Endodermal cell (in vitro differentiated cells): ENCODE data around the gene SH3D19. TPM values are rescaled to one million over a fixed set of nuclear protein-coding genes. Genes with fewer than 3 reads are reported as not detected.
"Not testable (repeated sequence)": the region's sequence is repeated elsewhere in the genome, so short reads cannot be mapped to it uniquely, and the experiment has no call there.

Experiments
- DNase-seq: peaks from one replicate; pipeline ENCODE4 v3.0.0-alpha.2; 2017
- H3K27ac ChIP-seq: 2 replicates; pipeline ENCODE4 v1.5.1; 2013; ENCODE audit warnings: mild to moderate bottlenecking, low read depth, low read length, moderate library complexity
- H3K27me3 ChIP-seq: 2 replicates; pipeline ENCODE4 v1.6.1; 2013; ENCODE audit warnings: mild to moderate bottlenecking, low read length, moderate library complexity; ENCODE audit not compliant: insufficient read depth, control insufficient read depth, poor library complexity, severe bottlenecking
- H3K36me3 ChIP-seq: 2 replicates; pipeline ENCODE4 v1.7.0; 2013; ENCODE audit warnings: mild to moderate bottlenecking, low read length, moderate library complexity; ENCODE audit not compliant: control insufficient read depth, insufficient read depth
- H3K4me1 ChIP-seq: one replicate; pipeline ENCODE4 v1.7.0; 2013; ENCODE audit warnings: low read length; ENCODE audit not compliant: control insufficient read depth, insufficient read depth
- H3K4me3 ChIP-seq: 2 replicates; pipeline ENCODE4 v1.5.1; 2013; ENCODE audit warnings: mild to moderate bottlenecking, low read length, moderate library complexity
- H3K9ac ChIP-seq: 2 replicates; pipeline ENCODE4 v1.6.1; 2013; ENCODE audit warnings: mild to moderate bottlenecking, low read length, moderate library complexity; ENCODE audit not compliant: poor library complexity, severe bottlenecking; ENCODE audit errors: extremely low read depth
- H3K9me3 ChIP-seq: 2 replicates; pipeline ENCODE4 v1.6.1; 2013; ENCODE audit warnings: mild to moderate bottlenecking, low read length, moderate library complexity; ENCODE audit not compliant: control insufficient read depth
- H3K27ac Mint-ChIP-seq: 2 replicates; pipeline ENCODE4 v1.8.0; 2020; ENCODE audit warnings: mixed read lengths
- H3K27me3 Mint-ChIP-seq: 2 replicates; pipeline ENCODE4 v1.8.0; 2021; ENCODE audit warnings: mild to moderate bottlenecking, mixed read lengths; ENCODE audit not compliant: insufficient read depth
- H3K36me3 Mint-ChIP-seq: 2 replicates; pipeline ENCODE4 v1.8.0; 2020; ENCODE audit warnings: low read depth, mixed read lengths
- H3K4me1 Mint-ChIP-seq: 2 replicates; pipeline ENCODE4 v1.8.0; 2020; ENCODE audit warnings: mixed read lengths
- H3K4me3 Mint-ChIP-seq: 2 replicates; pipeline ENCODE4 v1.8.0; 2020; ENCODE audit warnings: mild to moderate bottlenecking, moderate library complexity, mixed read lengths
- H3K9me3 Mint-ChIP-seq: 2 replicates; pipeline ENCODE4 v1.8.0; 2020; ENCODE audit warnings: mild to moderate bottlenecking, mixed read lengths
- CTCF ChIP-seq: fragments of 200-600 bp; sonication (generic); conservative IDR thresholded peaks from 2 replicates; pipeline ENCODE4 v1.5.0; 2021; ENCODE audit warnings: antibody characterized with exemption, mild to moderate bottlenecking
- WGBS, 2 experiments: methylation state at CpG; one replicate each; pipeline versions ENCODE4 v1.1.5 to v1.1.7; 2013; ENCODE audit warnings: missing lambda C conversion rate in 2 of 2, mixed read lengths in 1 of 2; ENCODE audit not compliant: insufficient coverage in 1 of 2, insufficient read length in 1 of 2; 5-methylcytosine and 5-hydroxymethylcytosine counted together
- total RNA-seq, 2 donors: library from RNA; stranded (reverse); fragmentation: NEBNext Ultra II Directional in 1 of 2; extraction: Animal tissue kit (Norgen Biotek cat#: 25700) in 1 of 2; gene quantifications; 2 replicates in 1 of 2; 3 replicates in 1 of 2; pipeline ENCODE4 v1.2.1, GENCODE V29; 2021

SH3D19 gene
- total RNA-seq, 2 donors from 2014 or later, result 48.8 to 55.6 TPM

- WGBS, 2 experiments, result 92% methylated on average over 2 of the region's 2 CpGs; no CpG with 5 or more reads in 1 of the 2 experiments
- Mint-ChIP-seq H3K4me1 (no peaks in the 10 kb centered on the region), H3K27me3 (no peaks in the 10 kb centered on the region), H3K9me3 (peaks cover 9% of the 10 kb centered on the region), H3K4me3 (no peak overlapping the region), H3K36me3 (peaks cover 20% of the 10 kb centered on the region), H3K27ac (no peak overlapping the region)
- no peak for TF ChIP-seq CTCF
- Histone ChIP-seq H3K36me3 (no peaks in the 10 kb centered on the region), H3K9me3 (peaks cover 9% of the 10 kb centered on the region), H3K9ac (no peak overlapping the region), H3K27me3 (no peaks in the 10 kb centered on the region), H3K27ac (no peak overlapping the region), H3K4me1 (no peaks in the 10 kb centered on the region), H3K4me3 (no peak overlapping the region)
- no peak for DNase-seq
Measured at GRCh38 chr4:151256134-151256533, 69.3 kb downstream of the SH3D19 start.

DNA sequence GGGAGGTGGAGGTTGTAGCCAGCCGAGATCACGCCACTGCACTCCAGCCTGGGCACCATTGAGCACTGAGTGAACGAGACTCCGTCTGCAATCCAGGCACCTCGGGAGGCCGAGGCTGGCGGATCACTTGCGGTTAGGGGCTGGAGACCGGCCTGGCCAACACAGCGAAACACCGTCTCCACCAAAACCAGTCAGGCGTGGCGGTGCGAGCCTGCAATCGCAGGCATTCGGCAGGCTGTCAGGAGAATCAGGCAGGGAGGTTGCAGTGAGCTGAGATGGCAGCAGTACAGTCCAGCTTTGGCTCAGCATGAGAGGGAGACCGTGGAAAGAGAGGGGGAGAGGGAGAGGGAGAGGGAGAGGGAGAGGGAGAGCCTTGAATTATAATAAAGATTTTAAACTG is 69.7 kb downstream of the SH3D19 start:
- H3K9me3 Mint-ChIP-seq, H3K36me3 ChIP-seq, H3K27me3 Mint-ChIP-seq, H3K9ac ChIP-seq, H3K27ac ChIP-seq, H3K27me3 ChIP-seq, H3K4me1 Mint-ChIP-seq, H3K4me3 Mint-ChIP-seq, H3K27ac Mint-ChIP-seq, H3K4me1 ChIP-seq, DNase-seq, H3K4me3 ChIP-seq, H3K9me3 ChIP-seq: not testable (repeated sequence)
- H3K36me3 Mint-ChIP-seq, result peaks cover 20% of the 10 kb centered on the region
- WGBS, 2 experiments, result 92 to 93% methylated on average over 10 to 16 of the region's 17 CpGs

- H3K4me3 Mint-ChIP-seq, H3K27ac ChIP-seq, H3K4me3 ChIP-seq, H3K36me3 ChIP-seq, DNase-seq, H3K4me1 ChIP-seq, H3K27me3 ChIP-seq, H3K9me3 Mint-ChIP-seq, H3K27me3 Mint-ChIP-seq, H3K4me1 Mint-ChIP-seq, H3K9me3 ChIP-seq, H3K27ac Mint-ChIP-seq, H3K9ac ChIP-seq: not testable (repeated sequence)
- 91% methylated on average over 14 of the region's 28 CpGs; no CpG with 5 or more reads in 1 of the 2 experiments for WGBS, 2 experiments
- peaks cover 20% of the 10 kb centered on the region for H3K36me3 Mint-ChIP-seq
Measured at GRCh38 chr4:151255226-151255625, 70.2 kb downstream of the SH3D19 start.

DNA sequence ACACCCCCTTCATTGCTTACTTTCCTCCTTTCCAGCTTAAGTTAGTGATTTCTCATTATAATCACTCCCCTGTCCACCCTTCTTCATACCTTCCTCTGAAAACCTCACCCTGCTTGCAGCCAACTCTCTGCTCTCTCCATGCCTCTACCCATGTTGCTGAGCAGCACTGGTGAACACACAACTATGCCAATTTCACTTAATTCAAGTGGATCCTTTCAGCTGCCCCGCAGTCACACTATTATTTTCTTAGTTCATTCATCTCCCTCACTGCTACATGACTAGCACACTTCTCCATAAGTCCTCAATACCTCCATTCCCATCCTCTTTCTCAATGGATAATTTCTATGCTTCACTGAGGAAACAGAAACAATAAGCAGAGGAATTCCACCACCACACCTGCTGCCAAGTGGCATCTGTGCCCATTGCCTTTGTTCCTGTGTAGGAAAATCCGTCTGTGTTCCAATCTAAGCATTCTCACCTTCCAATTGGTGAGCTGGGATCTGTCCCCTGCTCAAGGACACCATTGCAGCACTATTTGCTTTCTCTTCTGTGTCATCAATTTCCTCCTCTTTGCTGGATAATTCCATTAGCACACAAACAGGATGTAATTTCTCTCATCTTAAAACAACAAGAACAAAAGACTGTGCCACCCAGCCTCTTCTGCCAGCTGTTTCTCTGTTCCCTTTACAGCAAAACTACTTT is 73.7 kb downstream of the SH3D19 start:
- no peak for DNase-seq
- Histone ChIP-seq H3K27me3 (no peaks in the 10 kb centered on the region), H3K4me3 (no peak overlapping the region), H3K9ac (no peak overlapping the region), H3K9me3 (peaks cover 9% of the 10 kb centered on the region), H3K4me1 (no peaks in the 10 kb centered on the region), H3K36me3 (no peaks in the 10 kb centered on the region), H3K27ac (no peak overlapping the region)
- H3K27me3 Mint-ChIP-seq, result no peaks in the 10 kb centered on the region
- no peak overlapping the region for H3K27ac Mint-ChIP-seq
- H3K9me3 Mint-ChIP-seq, result peaks cover 6% of the 10 kb centered on the region
- H3K4me3 Mint-ChIP-seq, result no peak overlapping the region
- H3K4me1 Mint-ChIP-seq, result peaks cover 3% of the 10 kb centered on the region
- H3K36me3 Mint-ChIP-seq, result peaks cover 10% of the 10 kb centered on the region
- 44 to 50% methylated on average over 2 of the region's 2 CpGs for WGBS, 2 experiments
- TF ChIP-seq CTCF, result no peak
